HG03025 (cell line): ENCODE measurements around the gene FGF14.

Experiments used
- ATAC-seq: cut with Tn5 transposase; IDR thresholded peaks from one replicate; pipeline ENCODE4 v1.9.1; 2021; ENCODE audit warnings: mild to moderate bottlenecking, moderate library complexity; ENCODE audit not compliant: unreplicated experiment, low FRiP score

Gene FGF14

GRCh38 chr13:101829484-101829883, 572.4 kb downstream of the FGF14 start:
- ATAC-seq: no peak

DNA sequence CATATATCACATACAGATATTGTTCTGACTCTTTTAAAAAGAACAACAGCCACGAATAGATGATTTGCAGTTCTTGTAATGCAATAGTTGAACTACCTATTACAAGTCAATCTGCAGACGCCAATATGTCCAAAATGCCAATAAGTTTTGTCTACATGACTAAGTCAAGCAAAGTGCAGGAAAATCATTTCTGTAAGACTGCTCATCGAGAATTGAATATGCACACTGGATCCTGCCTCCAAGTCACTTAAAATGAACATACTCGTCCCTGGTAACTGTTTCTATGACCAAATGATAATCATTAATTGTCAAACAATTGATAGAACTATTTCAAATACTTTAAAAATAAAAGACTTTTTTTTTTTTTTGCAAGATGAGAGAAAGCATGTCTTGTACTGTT, 573.7 kb downstream of the FGF14 start:
- no peak for ATAC-seq

GRCh38 chr13:101817898-101818297, 584.0 kb downstream of the FGF14 start:
- no peak for ATAC-seq

- ATAC-seq: no peak
These were observed 590.0 kb downstream of the FGF14 start for GRCh38 chr13:101811881-101812280.

DNA sequence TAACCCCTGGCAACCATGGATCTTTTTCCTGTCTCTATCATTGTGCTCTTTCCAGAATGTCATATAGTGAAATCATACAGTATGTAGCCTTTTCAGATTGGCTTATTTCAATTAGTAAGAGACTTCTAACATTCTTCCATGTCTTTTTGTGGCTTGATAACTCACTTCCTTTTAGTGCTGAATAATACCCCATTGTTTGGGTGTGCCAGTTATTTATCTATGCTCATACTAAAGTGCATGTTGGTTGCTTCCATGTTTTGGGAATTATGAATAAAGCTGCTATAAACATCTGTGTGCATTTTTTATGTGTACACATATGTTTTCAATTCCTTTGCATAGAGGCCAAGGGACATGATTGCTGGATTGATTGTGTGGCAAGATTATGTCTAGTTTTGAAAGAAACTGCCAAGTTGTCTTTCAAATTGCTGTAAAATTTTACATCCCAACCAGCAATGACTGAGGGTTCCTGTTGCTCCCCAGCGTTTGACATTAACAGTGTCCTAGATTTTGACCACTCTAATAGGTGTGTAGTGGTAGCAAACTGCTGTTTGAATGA, 590.5 kb downstream of the FGF14 start:
- ATAC-seq: no peak

GRCh38 chr13:101799196-101799595, 602.7 kb downstream of the FGF14 start:
- no peak for ATAC-seq

- no peak for ATAC-seq
These were observed 603.4 kb downstream of the FGF14 start for GRCh38 chr13:101798437-101798836.

DNA sequence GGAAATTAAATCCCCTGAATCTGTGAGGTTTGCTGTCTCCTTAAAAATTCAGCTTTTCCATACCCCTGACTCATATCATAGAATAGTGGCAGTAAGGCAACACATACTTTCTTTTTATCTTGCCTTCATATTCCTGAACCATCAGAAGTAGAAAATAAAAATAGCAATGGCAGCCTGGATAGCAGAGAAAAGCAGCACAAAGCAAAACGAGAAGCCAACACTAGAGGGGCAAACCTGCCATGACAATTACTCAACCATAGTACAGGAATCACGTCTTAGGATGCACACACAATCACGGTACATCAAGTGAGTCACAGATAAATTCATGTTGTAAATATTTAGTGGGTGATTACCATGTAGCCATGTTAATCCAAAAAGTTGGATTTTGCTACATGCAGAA, 606.4 kb downstream of the FGF14 start:
- no peak for ATAC-seq

GRCh38 chr13:101795025-101795424, 606.8 kb downstream of the FGF14 start:
- ATAC-seq: no peak

GRCh38 chr13:101792189-101792588, 609.7 kb downstream of the FGF14 start:
- no peak for ATAC-seq

DNA sequence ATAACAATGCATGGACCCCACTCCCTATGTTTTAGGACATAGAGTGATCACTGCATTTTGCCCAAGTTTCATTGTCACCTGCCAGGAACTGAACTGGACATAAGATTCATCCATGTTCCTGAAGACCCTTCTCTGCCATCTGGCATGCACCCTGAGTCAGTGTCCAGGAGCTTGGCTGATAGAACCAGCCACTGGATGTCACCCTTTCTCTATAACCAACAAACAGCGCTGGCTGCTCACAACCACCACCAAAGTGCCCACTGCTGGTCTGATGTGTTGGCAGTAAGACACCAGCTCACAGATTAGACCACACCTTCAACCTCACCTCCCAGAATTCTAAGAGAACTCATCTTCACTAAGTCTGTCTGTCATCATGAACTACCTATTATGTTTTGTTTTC, 616.0 kb downstream of the FGF14 start:
- no peak for ATAC-seq

DNA sequence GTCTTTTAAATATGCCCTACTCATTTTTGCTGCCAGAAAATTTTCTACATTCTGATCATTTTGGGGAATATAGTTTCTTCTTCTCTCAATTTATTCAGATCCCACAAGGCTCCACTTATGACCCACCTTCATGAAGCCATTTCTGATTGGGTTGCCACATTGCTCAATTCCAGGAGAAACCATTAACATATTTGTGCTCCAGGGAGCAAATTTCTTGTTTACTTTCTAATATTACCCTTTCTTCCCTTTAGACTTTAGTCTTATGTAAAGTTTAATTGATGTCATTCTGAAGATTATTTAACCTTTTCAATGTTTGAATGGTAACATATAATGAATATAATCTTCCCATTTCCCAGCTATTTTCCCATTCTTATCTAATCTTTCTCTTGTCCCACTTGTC, 617.5 kb downstream of the FGF14 start:
- no peak for ATAC-seq

DNA sequence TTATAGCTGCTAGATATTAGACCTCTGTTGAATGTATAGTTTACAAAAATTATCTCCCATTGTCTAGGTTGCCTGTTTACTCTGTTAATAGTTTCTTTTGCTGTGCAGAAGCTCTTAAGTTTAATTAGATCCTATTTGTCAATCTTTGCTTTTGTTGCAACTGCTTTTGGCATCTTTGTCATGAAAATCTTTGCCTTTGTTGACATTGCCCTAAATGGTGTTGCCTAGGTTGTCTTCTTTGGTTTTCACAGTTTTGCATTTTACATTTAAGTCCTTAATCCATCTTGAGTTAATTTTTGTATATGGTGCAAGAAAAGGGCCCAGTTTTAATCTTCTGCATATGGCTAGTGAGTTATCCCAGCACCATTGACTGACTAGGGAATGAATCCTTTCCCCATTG, 618.3 kb downstream of the FGF14 start:
- no peak for ATAC-seq

GRCh38 chr13:101780211-101780610, 621.6 kb downstream of the FGF14 start:
- no peak for ATAC-seq

GRCh38 chr13:101779147-101779546, 622.7 kb downstream of the FGF14 start:
- no peak for ATAC-seq

DNA sequence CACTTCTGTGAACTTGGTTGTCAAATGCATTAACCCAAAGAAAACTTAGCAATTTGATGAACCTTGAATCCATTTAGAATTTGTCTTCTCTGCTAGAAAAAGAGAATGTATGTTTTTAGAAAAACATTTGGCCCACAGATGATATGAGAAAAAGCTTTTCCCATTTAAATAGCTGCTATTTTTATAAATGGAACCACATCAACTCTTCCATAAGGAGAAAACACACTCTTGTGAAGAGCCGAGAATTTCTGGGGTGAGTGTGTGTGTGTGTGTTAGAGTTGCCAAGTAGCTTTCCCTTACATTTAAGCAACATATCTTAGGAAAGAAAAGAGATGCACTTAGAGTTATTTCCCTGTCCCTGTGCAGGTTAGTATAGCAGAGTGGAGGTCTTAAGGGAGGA, 626.6 kb downstream of the FGF14 start:
- ATAC-seq: no peak

DNA sequence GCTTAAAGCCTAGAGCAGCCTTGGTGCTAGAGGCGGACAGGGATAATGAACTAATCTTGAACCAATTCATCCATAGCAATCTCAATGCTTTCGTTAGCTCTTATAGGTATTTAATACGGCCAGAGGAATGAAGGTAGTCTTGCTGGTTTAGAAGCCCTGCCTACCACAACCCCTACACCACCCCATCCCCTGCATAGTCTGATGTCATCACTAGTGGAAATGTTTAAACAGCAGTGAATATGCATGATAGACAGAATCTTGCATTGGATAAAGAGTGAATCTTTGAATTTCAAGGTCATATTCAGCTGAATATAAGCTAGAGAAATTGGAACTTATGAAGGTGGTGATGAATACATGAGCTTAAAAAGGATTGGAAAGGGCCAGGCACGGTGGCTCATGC, 627.5 kb downstream of the FGF14 start:
- no peak for ATAC-seq

GRCh38 chr13:101773062-101773461, 628.8 kb downstream of the FGF14 start:
- ATAC-seq: no peak

GRCh38 chr13:101767131-101767530, 634.7 kb downstream of the FGF14 start:
- no peak for ATAC-seq

GRCh38 chr13:101763191-101763590, 638.7 kb downstream of the FGF14 start:
- no peak for ATAC-seq

GRCh38 chr13:101757446-101758039, 644.3 kb downstream of the FGF14 start:
- ATAC-seq: no peak

DNA sequence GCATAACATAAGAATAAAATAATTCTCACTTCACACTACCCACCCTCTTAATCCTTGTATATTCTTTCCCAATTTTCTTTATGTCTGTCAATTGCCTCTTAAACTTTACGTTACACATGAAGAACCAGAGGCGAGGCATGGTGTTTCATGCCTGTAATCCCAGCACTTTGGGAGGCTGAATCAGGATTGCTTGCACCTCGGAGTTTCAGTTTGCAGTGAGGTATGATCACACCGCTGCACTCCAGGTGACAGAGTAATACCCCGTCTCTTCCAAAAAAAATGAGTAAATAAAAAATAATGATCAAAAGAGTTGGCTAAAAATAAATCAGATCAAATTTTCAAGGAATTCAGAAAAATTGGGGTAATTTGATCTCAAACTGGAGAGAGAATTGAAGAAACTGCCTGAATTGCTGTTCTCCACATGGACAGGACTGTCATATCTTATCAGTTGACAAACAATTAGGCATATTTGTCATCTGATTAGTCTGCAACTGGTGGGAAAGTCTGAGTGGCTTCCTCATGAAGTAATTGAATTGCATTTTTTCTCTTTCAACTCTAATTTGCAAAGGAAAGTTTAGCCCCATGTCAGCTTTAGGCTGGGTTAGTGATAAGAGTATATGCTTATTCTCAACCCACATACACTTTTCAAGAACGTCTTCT, 646.5 kb downstream of the FGF14 start:
- ATAC-seq: no peak
